ENCODE results near the gene ABHD12. TPM values are rescaled to one million over a fixed set of nuclear protein-coding genes. Genes with fewer than 3 reads are reported as not detected.

Gene ABHD12
- polyA plus RNA-seq, 1 donor = 13.9 TPM

DNA sequence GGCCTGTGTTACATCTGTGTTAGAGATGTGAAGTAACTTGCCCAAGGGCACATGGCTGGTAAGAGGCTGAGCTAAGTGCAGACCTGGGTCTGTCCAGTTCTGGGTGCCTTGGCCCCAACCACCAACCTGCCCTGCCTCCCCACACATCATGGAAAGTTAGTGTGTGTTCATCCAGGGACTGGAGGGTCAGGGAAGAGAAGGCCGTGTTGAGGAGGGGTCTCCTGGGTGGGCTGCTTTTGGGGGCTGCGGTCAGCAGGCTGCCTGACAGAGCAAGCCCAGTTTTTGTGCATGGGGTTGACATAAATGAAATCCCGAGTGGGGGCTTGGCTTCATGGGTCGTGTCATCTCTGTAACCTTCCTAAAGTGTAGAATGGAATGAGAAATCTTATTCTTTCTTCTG lies 131.8 kb downstream of the ABHD12 start:
- DNase-seq (ENCODE audit: low read depth) = no peak

DNA sequence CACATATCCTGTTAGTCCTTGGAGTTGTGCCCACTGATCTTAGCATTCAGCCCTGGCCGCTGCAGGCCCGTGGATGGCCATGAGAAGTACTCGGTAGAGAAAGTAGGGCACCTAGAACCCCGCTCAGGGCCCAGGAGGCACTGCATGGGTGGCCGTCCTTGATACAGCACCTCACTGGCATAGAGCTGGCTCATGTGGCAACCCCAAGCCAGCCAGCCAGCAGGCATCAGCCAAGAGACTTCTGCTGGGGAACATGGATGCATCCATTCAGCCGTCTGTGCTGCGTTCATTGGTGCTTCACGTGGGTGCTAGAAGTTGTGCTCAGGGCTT lies 132.2 kb downstream of the ABHD12 start:
- DNase-seq (ENCODE audit: low read depth) = no peak

DNA sequence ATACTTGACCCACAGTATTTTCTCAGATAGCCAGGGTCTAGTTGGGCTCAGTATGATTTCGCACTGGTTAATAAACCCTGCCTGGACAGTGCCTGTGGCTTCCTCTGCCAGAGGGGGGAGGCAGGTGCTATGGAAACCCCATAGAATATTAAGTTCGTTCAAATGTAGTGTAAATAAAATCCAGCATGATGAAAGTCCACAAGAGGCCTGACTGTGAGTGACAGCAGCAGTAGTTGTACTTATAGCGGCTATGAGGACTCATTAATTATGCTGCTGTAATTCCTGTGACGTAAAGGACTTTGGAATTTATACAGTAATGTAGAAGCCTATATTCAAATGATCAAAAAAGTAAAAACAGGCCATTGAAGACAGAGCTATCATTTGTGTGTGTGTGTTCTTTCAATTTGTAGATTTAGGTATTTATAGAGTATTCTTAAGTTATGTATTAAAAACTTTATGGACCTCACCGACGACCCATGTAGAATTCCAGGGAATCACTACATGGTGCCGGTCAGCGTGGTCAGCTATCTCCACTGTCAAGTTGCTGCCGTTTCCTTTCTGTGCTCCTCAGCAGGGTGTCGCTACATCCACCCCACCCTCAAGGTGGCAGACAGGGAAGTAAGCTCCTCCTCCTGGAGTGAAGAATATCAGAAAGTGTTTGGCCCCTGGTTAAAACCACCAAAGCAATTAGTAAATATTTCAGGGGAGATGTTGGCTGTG lies 132.7 kb downstream of the ABHD12 start:
- DNase-seq (ENCODE audit: low read depth) = no peak

DNA sequence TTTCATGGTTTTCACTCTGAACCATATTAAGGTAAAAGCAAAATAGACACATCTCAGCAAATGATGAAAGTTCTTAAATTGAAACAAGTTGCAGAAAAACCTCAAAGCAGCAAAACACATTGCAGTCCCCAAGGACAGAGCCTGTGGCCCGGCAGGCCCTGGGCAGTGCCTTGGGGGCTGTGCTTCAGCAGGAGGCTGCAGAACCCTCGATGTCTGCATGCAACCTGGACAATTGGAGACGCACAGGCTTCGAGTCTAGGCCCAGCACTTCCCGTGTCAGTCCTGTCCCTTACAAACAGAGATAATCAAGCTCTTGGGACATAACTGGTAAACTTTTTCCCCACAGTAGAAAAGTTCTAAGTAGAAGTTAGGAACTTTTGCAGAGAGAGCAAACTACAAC lies 133.5 kb downstream of the ABHD12 start:
- DNase-seq (ENCODE audit: low read depth) = no peak

DNA sequence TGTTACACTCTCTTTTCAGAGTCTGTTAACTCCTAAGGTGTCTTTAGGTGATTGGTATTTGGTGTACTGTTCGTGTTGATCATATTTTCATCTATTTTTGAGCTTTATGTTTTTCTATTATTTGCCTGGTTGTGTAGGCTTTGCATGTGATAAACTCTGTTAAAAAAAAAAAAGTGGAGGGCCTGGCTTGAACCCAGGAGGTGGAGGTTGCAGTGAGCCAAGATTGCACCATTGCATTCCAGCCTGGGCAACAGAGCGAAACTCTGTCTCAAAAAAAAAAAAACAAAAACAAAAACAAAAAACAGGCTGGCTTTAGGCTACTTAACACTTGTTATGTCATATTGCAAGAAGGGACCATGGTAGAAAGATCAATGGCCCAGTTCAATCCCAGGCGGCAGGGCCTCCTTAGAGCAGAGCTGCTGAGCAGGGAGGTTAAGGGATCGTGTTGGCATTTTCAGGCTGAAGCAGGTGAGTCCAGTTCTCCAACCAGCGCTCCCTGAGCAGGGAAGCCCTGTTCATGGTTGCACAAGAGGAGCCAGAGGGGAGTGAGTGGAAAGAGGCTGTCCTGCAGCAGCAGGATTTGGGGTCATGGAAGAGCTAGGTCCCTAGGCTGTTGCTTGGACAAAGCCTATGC lies 134.3 kb downstream of the ABHD12 start:
- no peak for DNase-seq (ENCODE audit: low read depth)

DNA sequence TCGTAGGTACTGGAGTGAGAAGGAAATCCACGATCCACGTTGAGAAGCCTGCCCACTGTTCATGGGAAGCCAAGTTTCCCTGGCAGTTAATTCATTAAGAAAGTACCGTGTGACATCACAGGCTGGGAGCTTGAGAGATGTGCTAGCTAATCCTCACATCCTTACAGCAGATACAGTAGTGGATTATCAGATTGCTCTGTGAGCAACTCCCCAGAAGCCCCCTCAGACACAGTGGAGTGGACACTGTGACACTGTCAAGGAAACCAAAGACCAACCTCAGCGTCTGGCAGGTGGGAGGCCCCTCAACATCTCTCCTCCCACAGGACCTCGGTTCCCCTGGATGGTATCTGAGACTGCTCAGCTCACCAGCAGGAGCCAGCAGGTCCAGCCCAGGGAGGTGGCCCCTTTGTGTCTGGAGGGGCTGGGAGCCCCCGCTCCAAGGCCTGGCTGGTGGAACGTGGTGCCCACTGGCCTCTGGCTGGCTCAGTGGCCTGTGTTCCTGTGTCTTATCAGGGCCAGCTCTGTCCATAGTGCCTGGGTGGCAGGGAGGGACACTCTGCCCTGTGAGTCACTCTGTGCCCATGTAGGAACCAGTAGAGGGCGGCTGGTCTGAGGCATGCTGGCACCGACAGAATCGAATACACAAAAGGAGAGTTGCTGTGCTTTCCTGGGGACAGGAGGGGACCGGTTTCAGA lies 135.5 kb downstream of the ABHD12 start:
- DNase-seq (ENCODE audit: low read depth) = no peak

DNA sequence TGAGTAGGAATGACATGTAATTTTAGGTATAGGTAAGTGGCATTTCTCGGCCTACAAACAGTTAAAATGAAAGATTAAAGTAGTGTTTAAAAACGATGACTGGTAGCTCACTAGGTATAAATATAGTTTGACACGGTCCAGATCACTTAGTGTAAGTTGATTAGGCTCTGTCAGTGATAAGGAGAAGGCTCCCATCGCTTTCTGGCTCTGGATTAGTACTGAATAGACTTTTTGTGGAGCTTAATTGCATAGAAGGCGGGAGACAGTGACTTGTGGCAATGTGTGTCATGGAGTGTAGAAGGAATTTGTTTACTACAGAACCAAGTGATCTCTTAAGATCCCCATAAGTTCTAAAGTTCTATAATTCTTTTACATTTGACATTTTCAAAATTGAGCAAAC lies 136.1 kb downstream of the ABHD12 start:
- DNase-seq (ENCODE audit: low read depth) = no peak

DNA sequence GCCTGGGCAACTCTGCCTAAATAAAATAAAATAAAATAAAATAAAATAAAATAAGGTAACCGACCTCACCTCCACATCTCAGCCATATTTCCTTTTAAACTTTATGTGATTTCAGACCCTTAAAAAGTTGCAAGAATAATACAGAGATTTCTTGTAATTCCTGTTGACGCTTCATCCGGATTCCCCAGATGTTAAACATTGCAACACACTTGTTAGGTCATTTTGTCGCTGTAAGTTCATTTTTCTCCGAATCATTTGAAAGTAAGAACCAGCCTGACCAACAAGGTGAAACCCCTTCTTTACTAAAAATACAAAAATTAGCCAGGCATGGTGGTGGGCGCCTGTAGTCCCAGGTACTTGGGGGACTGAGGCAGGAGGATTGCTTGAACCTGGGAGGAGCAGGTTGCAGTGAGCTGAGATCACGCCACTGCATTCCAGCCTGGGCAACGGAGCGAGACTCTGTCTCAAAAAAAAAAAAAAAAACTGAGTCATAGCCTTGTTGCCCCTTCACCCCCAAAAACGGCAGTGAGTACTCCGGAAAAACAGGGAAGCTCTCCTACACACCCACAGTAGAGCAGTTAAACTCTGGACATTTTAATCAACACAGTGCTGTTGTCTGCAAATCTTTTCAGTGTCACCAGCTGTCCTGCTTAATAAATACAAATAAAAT lies 136.9 kb downstream of the ABHD12 start:
- no peak for DNase-seq (ENCODE audit: low read depth)

DNA sequence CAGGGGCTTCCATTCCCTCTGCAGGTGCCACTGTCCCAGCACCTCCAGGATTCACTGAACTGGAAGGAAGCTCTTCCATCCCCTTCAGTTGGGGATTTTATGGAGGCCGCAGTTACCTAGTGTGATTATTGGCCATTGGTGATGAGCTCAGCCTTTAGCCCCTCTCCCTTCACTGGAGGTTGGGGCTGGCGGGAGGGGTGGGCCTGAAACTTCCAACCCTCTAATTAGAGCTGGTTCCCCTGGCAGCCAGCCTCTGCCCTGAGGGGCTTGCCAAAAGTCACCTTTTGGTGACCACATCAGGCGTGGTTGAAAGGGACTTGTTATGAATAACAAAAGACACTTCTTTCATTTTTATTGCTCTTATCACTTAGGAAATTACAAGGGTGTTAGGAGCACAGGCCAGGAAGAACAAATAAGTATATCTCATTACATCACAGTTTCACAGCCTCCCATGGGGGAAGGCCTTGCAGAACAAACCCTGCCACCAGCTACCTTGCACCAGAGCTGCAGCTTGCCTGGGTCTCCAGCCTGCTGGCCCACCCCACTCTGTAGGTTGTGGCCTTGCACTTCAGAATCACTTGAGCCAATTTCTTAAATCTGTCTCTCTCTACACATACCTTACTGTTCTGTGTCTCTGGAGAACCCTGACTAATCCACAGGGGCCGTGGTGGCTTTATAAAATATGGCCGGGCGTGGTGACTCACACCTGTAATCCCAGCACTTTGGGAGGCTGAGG lies 137.8 kb downstream of the ABHD12 start:
- no peak for DNase-seq (ENCODE audit: low read depth)

DNA sequence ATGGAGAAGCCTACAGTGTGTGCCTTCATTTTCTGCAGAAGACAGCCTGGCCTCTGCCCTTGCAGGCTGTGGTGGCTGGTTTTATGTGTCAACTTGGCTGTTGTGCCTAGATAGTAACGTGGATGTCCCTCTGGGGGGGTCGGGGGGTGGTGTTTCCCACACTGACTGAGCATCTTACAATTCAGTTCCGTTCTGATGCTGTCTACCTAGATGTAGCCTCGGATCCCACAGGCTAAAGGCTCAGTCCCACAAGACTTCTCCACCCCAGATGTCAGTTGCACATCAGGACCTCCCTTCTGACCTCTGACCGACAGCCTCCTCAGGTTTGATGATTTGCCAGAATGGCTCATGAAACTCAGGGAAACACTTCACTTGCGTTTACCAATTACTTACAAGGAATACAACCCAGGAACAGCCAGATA lies 138.4 kb downstream of the ABHD12 start:
- DNase-seq (ENCODE audit: low read depth) = no peak

DNA sequence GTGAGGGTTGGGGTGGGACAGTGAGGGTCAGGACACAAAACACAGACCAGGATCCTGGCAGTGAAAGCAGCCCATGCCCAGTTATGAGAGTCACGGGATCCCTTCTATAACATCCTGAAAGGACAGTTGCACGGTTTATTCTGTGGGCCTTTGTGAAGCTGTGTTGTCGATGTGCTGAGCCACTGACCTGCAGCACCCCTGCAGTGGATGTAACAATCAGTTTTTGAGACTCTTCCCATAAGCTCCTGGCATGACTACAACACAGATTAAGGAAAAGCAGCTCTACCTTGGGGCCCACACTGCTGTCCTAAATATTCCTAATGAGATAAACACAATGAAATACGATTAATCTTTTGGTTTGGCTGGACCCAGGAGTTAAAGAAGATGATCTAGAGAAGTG lies 139.1 kb downstream of the ABHD12 start:
- no peak for DNase-seq (ENCODE audit: low read depth)

DNA sequence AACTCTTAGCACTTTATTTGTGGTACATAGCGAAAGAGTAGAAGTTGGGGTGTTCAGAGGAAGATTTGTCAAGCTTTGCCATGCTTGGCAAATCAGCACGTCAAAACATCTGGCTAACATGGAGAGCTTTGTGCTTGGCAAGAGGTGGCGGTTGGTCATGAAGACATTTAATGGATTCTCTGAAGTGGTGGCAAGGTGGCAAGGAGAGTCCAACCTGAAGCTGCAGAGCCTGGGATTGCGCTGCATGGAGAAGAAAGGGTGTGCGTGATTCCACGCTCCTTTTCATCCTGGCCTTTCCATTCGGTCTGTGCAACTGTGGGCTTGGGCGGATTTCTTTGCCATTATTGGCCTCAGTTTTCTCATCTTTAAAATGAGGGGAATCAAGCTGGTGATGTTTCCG lies 139.6 kb downstream of the ABHD12 start:
- DNase-seq (ENCODE audit: low read depth) = no peak

DNA sequence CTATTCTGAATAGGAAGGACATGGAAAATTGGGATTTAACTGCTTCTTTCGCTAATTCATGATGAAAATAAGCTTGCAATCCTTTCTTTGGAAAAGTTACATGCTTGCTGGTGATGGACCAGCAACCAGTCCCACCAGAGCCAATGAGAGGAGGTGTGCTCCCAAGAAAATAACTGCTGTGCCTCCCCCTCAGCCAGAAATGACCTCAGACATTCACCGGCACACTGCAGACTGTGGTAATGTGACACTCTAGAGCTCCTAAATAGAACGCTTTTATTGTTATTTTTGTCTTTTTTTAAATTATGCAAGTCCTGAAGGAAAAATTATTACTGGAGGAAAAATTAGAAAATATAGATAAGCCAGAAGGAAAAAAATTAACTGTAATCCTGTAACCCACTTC lies 140.1 kb downstream of the ABHD12 start:
- no peak for DNase-seq (ENCODE audit: low read depth)

Other genes with a start within 250 kb of the ABHD12 start
- 36.0 TPM for gene ENTPD6, start 195.1 kb downstream of the ABHD12 start, polyA plus RNA-seq (ENCODE audit: insufficient read length)
- gene PYGB, start 142.8 kb downstream of the ABHD12 start, polyA plus RNA-seq (ENCODE audit: insufficient read length) = 24.4 TPM
- gene GINS1, start 16.8 kb upstream of the ABHD12 start, polyA plus RNA-seq (ENCODE audit: insufficient read length) = 5.4 TPM
- 13.8 TPM for gene NINL, start 194.7 kb upstream of the ABHD12 start, polyA plus RNA-seq (ENCODE audit: insufficient read length)
- gene NANP, start 233.2 kb upstream of the ABHD12 start, polyA plus RNA-seq (ENCODE audit: insufficient read length) = 2.9 TPM

All from forelimb muscle (tissue), 1 donor.